Stimulated activated CD8-positive, alpha-beta memory T cell treated with anti-CD3 and anti-CD28 coated beads, Interleukin-7, amount 100 ng/mL, for 48 hours (primary cell): ENCODE results near the gene STEAP1B.
"Not testable (repeated sequence)": the region's sequence is repeated elsewhere in the genome, so short reads cannot be mapped to it uniquely, and the experiment has no call there.

Source experiments
- DNase-seq, 2 donors: peaks; one replicate each; pipeline ENCODE4 v3.0.0-alpha.2; 2020; ENCODE audit warnings: low read depth in 1 of 2; ENCODE audit errors: extremely low read depth in 1 of 2

The STEAP1B gene

DNA sequence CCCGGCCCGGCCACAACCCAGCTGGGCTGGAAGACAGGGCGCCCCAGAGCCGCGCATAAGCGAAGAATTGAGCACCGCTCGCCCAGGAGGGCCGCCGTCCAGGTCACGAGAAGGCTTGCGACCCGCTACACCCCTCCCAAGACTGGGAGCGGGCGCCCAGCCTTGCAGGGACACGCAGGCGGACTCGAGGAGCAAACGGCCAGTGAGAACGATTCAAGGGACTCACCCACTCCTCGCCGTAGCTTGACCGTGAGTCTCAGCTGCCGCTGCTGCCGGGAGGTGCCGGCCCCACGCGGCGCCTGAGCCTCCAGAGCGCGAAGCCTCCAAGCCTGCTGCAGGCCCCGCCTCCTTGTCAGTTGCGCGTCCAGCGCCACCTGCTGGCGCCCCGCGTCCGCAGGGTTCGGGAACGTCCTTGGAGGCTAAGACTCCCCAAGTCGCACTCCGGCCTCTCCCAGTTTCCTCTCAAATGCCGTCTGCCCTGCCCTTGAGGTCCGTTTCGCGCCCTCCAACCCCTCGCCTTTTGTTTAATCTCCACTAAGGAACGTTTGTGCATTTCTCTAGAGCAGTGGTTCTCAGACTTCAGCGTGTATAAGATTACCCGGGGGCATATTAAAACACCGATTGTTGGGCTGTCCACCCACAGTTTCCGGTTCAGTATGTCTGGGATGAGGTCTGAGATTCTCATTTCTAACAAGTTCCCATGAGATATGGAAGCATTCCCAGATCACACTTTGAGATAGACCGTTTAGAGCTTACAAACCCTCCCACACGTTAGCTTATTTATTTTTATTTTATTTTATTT, at the start of gene STEAP1B:
TSS of gene STEAP1B (minus strand) at position 301 of the 802 bp plus-strand sequence. CDS start 5,333 bp downstream, outside the sequence.
- DNase-seq = peak; percentile 68

DNA sequence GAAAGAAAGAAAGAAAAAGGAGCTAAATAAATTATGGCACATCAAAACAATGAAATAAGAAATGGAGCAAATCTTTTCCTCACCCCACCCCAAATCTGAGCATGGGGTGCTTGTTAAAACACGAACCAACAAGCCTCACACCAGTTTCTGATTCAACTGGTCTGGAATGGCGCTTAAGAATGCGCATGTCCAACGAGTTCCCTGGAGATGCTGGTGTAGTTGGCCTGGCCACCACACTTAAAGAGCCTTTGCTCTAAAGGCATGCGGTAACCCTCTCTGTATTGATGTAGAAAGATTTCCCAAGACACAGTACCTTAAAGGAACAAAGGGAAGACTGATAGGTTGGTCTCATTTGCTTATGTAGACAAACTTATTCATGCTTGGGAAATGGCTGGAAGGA, 49.1 kb upstream of the STEAP1B start:
- DNase-seq = no peak

DNA sequence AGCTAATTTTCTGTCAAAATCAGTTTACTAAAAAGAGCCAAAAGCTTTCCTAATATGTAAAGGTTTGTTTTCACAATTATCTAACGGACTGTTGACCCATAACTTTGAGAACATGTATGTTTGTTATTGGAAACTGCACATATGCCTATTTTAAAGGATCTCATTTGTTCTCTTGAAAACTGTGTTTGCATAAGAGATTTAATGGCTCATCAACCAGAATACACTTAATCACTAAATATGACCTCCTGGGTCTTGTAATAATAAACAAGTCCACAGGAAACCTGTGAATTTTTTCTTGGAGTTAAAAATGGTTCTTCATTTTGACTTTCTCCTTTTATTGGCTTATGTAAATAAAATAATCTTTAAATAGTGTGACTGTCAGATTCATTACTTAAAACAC, 48.3 kb upstream of the STEAP1B start:
- no peak for DNase-seq

DNA sequence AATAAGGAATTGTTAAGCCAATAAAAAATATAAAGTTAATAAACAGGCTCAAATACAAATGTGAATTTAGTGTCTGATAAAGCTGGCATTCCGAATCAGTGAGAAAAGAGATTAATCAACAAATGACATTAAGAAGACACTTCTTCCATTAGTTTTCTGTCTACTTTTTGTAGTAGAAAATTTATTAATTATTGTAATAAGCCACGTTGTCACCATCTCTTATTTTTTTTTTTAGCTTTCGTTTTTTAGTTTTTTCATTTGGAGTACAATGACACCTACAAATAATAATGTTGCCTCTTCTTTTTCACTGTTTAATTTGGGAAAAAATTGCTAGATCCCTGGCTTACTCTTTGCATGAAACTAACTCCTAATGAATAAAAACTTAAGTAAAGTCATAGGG, 46.8 kb upstream of the STEAP1B start:
- no peak for DNase-seq

DNA sequence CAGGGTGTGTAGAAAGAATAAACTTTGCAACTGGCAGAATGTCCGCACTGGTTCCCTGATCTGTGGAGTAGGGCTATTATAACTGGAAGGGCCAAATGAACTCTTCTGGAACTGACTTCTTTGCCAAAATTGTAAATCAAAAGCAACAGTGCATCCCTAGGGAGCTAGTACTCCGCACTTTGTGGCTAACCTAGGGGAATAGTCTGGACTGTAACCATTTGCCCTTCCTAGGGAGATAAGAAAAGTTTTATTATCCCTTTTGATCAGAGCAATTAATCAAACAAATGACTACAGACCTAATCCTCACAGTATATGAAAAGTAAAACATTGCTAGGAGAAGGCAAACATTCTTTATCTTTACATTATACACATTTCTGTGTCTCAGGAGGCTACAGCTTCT, 45.5 kb upstream of the STEAP1B start:
- no peak for DNase-seq

DNA sequence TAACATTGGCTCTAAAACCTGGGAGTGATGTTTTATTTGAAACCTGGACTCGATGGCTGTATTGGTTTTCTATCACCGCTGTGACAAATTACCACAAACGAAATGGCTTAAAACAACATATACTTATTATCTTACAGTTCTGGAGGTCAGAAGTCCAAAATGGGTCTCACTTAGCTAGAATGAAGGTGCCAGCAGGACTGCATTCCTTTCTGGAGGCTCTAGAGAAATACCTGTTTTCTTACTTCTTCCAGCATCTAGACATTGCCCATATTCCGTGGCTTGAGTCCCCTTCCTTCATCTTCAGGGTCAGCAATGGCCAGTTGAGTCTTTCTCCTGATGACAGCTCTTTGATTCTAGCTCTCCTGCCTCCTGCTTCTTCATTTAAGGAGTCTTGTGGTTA, 44.3 kb upstream of the STEAP1B start:
- no peak for DNase-seq

DNA sequence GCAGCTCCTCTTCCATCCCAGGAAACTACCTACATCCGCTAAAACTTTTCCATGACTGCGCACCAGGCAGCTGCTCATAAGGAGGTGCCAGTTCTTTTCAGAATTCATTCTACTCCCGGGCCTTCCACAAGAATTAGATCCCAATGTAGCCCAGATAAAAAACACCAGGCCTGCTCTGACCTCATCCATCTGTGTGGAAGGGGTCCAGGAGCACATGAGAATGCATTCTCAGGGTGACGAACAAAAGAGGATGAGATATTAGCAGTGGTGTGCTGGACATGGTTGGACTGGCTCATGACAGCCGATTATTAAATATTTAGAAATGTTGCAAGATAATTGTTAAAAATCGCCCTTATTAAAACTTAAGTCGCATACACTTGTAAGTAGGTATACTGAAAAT, 43.2 kb upstream of the STEAP1B start:
- DNase-seq = no peak

DNA sequence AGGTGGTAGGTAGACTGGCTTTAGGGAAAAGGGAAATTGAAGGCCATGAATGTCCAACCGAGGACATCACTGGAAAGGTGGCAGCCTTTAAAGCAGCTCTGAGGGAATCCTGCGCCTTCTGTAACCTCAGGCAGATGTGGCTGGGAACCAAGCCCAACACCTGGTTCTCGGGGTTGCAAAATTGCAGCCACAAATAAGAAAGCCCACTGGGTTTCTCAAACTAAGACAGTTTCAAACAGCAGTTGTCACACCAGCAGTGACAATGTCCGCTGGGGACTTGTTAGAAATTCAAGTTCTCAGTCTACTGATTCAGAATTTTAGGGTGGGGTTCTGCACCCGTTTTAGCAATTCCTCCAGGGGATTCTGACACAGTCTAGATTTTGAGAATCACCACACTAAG, 42.7 kb upstream of the STEAP1B start:
- DNase-seq = no peak

DNA sequence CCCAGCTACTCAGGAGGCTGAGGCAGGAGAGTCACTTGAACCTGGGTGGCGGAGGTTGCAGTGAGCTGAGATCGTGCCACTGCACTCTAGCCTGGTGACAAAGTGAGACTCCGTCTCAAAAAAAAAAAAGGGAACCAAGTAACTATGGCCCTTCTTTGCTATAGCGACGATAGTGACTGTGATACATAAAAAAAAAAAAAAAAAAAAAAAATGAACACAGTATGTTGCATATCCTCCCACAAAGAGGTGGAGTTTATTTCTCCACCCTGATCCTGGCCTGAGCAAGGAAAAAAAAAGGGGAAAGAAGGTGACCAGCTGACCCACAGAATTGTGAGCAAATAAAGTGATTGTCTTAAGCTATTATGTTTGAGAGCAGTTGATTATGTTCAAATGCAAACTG, 42.3 kb upstream of the STEAP1B start:
- no peak for DNase-seq

DNA sequence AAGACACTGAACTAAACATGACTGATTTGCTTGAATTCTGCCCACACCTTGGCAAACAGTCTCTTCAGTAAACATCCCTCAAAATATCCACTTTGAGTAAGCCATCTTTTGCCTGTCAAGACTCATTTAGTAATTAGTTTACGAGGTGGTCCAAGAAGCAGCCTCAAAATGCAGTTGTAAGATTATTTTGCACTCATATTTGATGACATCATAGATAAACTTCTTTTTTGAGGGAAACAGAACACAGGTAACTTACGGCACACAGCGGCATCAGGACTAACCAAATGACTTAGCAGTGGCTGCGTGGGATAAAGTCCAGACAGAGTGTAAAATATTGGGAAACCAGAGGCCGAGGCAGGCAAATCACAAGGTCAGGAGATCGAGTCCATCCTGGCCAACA, 41.8 kb upstream of the STEAP1B start:
- no peak for DNase-seq

DNA sequence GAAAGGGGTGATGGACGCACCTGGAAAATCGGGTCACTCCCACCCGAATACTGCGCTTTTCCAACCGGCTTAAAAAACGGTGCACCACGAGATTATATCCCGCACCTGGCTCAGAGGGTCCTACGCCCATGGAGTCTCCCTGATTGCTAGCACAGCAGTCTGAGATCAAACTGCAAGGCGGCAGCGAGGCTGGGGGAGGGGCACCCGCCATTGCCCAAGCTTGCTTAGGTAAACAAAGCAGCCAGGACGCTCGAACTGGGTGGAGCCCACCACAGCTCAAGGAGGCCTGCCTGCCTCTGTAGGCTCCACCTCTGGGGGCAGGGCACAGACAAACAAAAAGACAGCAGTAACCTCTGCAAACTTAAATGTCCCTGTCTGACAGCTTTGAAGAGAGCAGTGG, 28.5 kb upstream of the STEAP1B start:
- DNase-seq = not testable (repeated sequence)

DNA sequence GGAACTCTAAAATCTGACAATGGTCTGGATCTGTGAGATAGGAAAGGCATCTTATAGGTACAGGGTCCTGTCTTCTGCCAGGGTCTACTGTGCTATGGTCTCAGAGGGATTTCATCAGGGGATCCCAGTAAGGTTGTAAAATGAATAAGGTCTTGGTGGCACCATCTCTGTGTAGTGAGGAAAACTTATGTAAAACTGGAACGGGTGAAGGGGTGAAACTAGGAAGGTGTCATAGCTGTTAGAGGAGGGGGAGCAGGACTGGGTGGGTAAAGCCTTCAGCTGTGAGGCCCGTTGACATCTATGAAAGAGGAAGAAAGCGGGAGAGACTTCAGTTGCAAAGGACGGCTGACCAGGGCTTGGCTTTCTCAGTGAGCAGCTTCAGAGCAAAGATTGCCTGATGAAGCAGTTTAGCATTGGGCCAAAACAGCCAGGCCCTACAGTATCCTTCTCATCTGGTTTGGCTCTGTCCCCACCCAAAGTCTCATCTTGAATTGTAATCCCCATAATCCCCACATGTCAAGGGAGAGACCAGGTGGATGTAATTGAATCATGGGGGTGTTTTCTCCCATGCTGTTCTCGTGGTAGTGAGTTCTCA, 24.5 kb upstream of the STEAP1B start:
- DNase-seq = not testable (repeated sequence)

DNA sequence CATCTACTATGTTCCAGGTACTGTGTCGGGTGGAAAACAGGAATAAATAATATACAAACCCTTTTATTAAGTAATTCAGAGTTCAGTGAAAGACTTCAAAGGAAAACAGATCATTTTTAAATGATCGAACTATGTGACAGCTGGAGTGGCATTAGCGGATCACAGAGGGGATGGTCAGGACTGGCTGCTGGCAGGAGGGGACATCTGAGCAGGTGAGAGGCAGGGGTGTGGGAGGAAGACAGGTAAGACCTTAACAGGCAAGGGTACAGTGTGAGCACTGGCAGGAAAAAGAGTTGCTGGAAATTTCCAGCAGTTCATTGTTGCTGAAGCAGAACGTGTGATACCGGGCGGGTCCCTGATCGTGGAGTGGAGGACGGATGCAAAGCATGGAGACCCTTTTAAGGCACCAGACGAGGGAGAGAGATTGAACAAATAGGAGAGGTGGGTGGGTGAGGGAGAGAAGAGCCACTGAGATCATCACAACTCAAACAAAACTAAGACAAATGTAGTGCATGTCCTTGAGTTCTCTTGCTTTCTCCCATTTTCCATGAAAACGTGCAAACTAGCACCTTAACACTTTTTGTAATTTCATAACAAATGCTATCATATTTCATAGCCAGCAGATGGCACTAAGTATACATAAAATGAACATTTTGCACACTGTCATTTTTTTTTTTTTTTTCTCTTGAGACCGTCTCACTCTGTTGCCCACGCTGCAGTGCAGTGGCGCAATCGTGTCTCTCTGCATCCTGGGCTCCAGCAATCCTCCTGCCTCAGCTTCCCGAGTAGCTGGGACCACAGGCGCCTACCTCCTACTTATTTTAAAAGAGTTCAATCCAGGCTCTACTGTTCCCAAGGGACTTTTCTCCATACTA, 23.7 kb upstream of the STEAP1B start:
- DNase-seq = peak in 1 of 2 donors; percentile 5

DNA sequence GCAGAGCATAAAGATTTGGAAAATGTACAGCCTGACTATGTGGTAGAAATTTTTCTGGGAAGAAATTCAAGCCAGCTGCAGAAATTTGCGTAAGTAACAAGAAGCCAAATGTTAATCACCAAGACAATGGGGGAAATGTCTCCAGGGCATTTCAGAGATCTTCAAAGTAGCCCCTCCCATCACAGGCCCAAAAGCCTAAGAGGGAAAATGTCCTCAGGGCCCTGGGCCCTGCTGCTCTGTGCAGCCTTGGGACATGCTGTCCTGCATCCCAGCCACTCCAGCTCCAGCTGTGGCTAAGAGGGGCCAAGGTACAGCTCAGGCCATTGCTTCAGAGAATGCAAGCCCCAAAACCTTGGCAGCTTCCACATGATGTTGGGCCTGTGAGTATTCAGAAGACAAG, 19.6 kb upstream of the STEAP1B start:
- DNase-seq = not testable (repeated sequence)

DNA sequence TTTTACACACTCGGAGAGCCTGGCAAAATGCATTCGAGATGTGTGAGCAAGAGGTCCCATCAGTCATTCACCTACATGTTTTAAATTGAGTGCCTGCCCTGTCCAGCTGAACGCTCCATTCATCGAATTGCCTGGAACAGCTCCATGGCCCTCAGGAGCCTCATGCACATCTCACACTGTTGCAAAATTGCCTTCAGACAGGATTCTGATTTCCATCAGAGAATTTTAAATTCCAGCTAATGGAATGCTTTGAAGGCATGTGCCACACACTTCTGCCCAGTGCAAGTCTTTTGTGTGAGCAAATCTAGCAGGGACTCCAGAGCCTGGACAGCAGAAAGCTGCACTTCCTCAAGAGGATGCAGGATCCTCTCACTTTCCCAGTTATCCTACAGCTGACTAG, 17.0 kb upstream of the STEAP1B start:
- DNase-seq = not testable (repeated sequence)

DNA sequence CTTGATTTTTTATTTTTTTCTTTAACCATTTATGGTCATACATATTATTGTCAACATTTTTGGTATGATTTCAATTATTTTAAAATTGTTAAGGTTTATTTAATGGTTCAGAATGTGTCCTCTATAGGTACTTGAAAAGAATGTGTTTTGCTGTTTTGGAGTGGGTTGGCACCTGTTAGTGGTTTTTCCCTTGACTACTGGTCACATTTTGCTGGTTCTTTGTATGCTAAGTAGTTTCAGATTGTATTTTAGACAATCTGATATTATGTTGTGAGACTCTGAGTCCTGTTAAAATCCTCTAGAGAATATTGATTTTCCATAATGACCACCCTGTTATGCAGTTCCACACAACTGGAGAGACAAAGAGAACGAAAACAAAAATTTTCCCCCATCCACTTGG, 15.0 kb upstream of the STEAP1B start:
- not testable (repeated sequence) for DNase-seq

DNA sequence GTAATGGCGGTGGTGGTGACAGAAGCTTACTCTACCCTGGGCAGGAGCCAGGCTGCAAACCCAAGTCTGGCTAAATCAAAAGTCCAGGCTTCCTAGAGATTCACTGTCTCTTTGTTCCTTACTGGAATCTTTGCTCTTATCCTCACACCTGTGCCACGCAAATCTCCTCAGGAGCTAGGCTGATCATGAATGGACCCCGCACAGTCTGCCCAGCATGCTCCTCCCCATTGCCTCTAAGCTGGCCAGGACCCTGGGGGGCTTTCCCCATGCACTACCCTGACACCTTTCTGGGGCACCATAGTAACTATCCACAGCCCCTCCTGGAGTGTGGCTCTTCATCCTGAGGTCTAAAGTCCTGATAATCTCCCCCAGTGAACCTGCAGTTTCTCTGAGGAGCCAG, 7.3 kb upstream of the STEAP1B start:
- DNase-seq = not testable (repeated sequence)

DNA sequence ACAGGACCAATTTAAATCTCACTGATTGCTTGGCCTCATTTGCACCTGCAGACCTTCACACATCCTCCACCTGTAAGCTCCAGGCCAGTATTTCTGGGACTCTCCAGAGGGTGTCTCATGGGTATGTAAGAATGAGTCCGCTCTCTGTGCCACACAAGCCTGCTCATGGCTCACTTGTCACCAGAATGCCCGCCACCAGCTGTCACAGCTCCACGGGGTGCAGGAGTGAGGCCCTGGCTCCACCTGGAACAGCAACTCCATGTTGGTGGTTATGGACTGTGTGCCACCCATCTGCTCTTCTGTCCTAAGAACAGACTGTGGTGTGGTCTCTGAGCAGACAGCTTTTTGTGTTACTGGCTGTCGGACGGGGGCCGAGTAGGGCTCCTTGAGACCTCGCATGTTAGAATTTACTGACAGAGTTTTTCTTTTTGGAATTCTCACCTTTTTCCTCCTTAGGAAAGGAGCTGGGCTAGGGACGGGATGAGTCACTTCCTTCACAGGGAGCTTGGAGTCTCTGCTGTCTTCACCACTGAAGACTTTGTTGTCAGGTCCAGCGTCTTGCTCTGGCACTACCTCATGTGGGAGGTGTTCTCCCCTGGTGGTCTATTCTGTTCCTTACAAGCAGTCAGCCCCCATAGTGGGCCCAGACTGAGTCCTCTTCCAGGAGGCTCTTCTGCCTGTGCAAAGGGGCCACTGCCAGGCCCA, 6.5 kb upstream of the STEAP1B start:
- not testable (repeated sequence) for DNase-seq

DNA sequence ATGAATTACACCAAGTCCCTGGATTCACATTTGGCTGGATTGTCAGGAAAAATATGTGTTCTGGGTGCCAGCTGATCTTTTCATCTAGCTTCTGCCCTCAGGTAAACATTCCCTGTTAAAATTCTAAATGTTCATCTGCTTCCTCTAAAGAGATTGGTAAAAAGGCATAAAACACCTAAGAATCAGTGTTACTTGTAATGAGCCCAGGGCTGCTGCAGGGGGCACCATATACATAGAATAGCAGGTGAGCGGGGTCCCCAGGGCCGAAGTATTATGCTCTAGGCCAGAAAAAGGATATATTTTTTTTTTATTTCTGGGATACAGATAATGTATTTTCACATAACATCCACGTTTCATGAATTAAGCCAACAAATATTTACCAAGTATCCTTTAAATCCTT, 4.5 kb upstream of the STEAP1B start:
- DNase-seq = not testable (repeated sequence)

DNA sequence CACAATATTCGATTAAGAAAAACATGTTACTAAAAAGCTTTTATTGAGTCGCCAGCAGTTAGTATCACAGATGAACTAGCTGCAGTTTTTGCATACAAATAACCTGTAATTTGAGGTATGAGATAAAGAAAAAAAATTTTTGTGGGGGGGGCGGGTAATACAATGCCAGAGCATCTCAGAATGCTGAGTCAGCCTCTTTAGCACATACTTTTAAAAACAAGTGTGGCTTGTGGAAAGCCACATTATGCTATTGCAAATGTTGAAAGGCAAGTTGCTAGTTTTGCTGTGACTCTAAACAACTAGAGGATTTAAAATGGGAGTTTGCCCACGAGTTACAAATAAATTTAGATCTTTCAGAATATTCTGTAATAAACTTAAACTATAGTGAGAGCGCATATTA, 2.1 kb upstream of the STEAP1B start:
- DNase-seq = not testable (repeated sequence)

DNA sequence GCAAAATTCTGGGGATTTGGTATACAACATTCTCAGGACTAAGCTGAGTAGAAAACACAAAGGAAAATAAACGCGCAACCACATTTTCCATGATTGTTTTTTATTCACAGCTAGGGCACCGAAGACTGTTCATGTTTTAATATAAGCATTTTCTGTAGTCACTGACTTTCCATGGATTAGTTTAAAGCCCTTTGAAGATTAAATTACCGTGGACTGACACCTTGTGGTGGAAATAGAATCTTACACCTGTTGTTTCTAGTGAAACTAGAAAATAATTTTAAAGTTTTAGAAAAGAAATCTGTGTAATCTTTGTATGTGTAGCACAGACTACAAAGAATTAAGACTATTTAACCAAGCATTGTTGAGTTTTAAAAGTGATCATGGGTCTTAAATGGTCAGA, 1.3 kb upstream of the STEAP1B start:
- DNase-seq = not testable (repeated sequence)
